DOHH2 (cell line): Measurements from ENCODE around the gene TBC1D22A.

ENCODE experiments used
- H3F3A ChIP-seq: fragments of 200-600 bp; sonication (generic), shearing (Covaris generic); 2 replicates; pipeline ENCODE4 v1.6.0; 2016; ENCODE audit warnings: antibody characterized with exemption, mild to moderate bottlenecking; ENCODE audit not compliant: control insufficient read depth, insufficient read depth
- H3K27ac ChIP-seq: fragments of 200-600 bp; sonication (generic); 2 replicates; pipeline ENCODE4 v1.5.1; 2014; ENCODE audit warnings: low read depth, mild to moderate bottlenecking, low read length, moderate library complexity
- H3K27me3 ChIP-seq: fragments of 200-600 bp; sonication (generic); 2 replicates; pipeline ENCODE4 v1.6.1; 2014; ENCODE audit warnings: mild to moderate bottlenecking, low read length, mixed read lengths; ENCODE audit not compliant: control insufficient read depth
- H3K36me3 ChIP-seq: fragments of 200-600 bp; sonication (generic); 2 replicates; pipeline ENCODE4 v1.6.1; 2014; ENCODE audit warnings: mild to moderate bottlenecking, low read length, moderate library complexity, mixed read lengths; ENCODE audit not compliant: control insufficient read depth
- H3K4me1 ChIP-seq: fragments of 200-600 bp; sonication (generic); 2 replicates; pipeline ENCODE4 v1.6.1; 2014; ENCODE audit warnings: mild to moderate bottlenecking, low read length, mixed read lengths; ENCODE audit not compliant: control insufficient read depth
- H3K4me2 ChIP-seq: fragments of 200-600 bp; sonication (generic); 2 replicates; pipeline ENCODE4 v1.6.0; 2014; ENCODE audit warnings: mild to moderate bottlenecking, low read length, moderate library complexity
- H3K4me3 ChIP-seq: fragments of 200-600 bp; sonication (generic); 2 replicates; pipeline ENCODE4 v1.5.1; 2014; ENCODE audit warnings: mild to moderate bottlenecking, low read length, mixed read lengths
- H3K79me2 ChIP-seq: fragments of 200-600 bp; sonication (generic); 2 replicates; pipeline ENCODE4 v1.6.1; 2014; ENCODE audit warnings: mild to moderate bottlenecking, low read length, mixed read lengths; ENCODE audit not compliant: control insufficient read depth
- H3K9me2 ChIP-seq: fragments of 200-600 bp; sonication (generic); replicated peaks from 2 replicates; pipeline ENCODE4 v1.6.1; 2014; ENCODE audit warnings: mild to moderate bottlenecking, low read length, mixed read lengths; ENCODE audit not compliant: control insufficient read depth
- H3K9me3 ChIP-seq: fragments of 200-600 bp; sonication (generic); 2 replicates; pipeline ENCODE4 v1.6.1; 2014; ENCODE audit warnings: antibody characterized with exemption, low read length, mixed read lengths; ENCODE audit not compliant: control insufficient read depth, insufficient read depth
- H4K20me1 ChIP-seq: fragments of 200-600 bp; sonication (generic); 2 replicates; pipeline ENCODE4 v1.6.0; 2014; ENCODE audit warnings: low read depth, mild to moderate bottlenecking, antibody characterized with exemption, low read length, moderate library complexity; ENCODE audit not compliant: control insufficient read depth, insufficient read depth
- EZH2phosphoT487 ChIP-seq: fragments of 200-600 bp; sonication (generic); IDR thresholded peaks from 2 replicates; pipeline ENCODE4 v1.6.1; 2017; ENCODE audit warnings: borderline replicate concordance, mild to moderate bottlenecking, antibody characterized with exemption, low read length, moderate library complexity, mixed read lengths
- TF ChIP-seq, protein P1 (sequence below): fragments of 200-600 bp; sonication (generic); IDR thresholded peaks from one replicate; pipeline ENCODE4 v1.5.1; 2014; ENCODE audit warnings: antibody characterized with exemption, mild to moderate bottlenecking, low read depth, low read length; ENCODE audit not compliant: poor library complexity, severe bottlenecking

TBC1D22A gene

GRCh38 chr22:47069270-47069669 is 306.8 kb downstream of the TBC1D22A start:
- no peaks in the 10 kb centered on the region for H3K27me3 ChIP-seq
- no peak overlapping the region for H3K4me2 ChIP-seq
- no peaks in the 10 kb centered on the region for H3K9me2 ChIP-seq
- no peak overlapping the region for H3K4me3 ChIP-seq
- no peaks in the 10 kb centered on the region for H4K20me1 ChIP-seq
- no peaks in the 10 kb centered on the region for H3F3A ChIP-seq
- TF ChIP-seq, protein P1, sequence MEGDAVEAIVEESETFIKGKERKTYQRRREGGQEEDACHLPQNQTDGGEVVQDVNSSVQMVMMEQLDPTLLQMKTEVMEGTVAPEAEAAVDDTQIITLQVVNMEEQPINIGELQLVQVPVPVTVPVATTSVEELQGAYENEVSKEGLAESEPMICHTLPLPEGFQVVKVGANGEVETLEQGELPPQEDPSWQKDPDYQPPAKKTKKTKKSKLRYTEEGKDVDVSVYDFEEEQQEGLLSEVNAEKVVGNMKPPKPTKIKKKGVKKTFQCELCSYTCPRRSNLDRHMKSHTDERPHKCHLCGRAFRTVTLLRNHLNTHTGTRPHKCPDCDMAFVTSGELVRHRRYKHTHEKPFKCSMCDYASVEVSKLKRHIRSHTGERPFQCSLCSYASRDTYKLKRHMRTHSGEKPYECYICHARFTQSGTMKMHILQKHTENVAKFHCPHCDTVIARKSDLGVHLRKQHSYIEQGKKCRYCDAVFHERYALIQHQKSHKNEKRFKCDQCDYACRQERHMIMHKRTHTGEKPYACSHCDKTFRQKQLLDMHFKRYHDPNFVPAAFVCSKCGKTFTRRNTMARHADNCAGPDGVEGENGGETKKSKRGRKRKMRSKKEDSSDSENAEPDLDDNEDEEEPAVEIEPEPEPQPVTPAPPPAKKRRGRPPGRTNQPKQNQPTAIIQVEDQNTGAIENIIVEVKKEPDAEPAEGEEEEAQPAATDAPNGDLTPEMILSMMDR: no peak
- no peak for TF ChIP-seq EZH2phosphoT487
- peaks cover 8% of the 10 kb centered on the region; the same call in 1 of the 2 replicates for H3K9me3 ChIP-seq
- no peak overlapping the region for H3K27ac ChIP-seq
- peaks cover 54% of the 10 kb centered on the region for H3K36me3 ChIP-seq
- no peaks in the 10 kb centered on the region for H3K4me1 ChIP-seq
- H3K79me2 ChIP-seq: peaks cover 46% of the 10 kb centered on the region

DNA sequence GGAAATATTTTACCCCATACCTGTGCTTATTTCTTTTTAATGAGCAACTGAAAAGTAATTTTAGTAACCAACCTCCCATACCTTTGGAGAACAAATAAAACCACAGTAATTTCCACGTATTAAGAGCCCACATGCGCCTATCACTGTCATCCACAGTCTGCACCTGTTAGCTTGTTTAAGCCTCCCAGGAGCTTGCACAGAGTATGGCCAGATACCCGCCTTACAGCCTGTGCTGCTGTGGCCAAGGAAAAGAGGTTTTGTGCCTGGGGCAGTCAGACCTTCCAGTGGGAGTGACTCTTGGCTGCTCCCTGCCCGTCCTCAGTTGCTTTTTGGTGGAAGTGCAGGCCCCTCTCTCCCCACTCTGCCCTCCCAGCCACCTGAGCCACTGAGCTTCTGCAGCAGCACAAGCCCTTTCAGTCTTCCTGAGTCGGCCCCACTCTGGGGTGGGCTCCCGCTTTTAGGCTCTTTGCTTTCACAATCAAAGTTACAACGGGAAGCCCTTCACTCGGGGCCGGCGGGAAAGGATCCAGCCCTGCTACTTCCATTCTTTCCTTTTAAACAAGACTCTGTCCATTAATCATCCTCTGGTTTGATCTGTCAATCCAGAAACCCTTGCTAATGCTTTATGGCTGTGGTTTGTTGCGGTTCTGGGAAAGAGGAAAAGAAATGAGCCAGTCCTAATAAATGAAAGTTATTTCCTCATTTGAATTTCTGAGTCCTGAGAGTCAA is 308.8 kb downstream of the TBC1D22A start:
- no peaks in the 10 kb centered on the region for H3K9me2 ChIP-seq
- H3F3A ChIP-seq: no peaks in the 10 kb centered on the region
- peaks cover 52% of the 10 kb centered on the region for H3K36me3 ChIP-seq
- no peak overlapping the region for H3K4me3 ChIP-seq
- peaks cover 13% of the 10 kb centered on the region; the same call in 1 of the 2 replicates for H3K9me3 ChIP-seq
- H3K27me3 ChIP-seq: no peaks in the 10 kb centered on the region
- no peak overlapping the region for H3K27ac ChIP-seq
- H3K79me2 ChIP-seq: peaks cover 46% of the 10 kb centered on the region
- no peak for TF ChIP-seq EZH2phosphoT487
- TF ChIP-seq, protein P1: no peak
- no peaks in the 10 kb centered on the region for H3K4me1 ChIP-seq
- no peaks in the 10 kb centered on the region for H4K20me1 ChIP-seq
- H3K4me2 ChIP-seq: no peak overlapping the region

GRCh38 chr22:47071807-47072641 is 309.6 kb downstream of the TBC1D22A start:
- H3K4me2 ChIP-seq: no peak overlapping the region
- no peak for TF ChIP-seq EZH2phosphoT487
- TF ChIP-seq, protein P1: no peak
- no peaks in the 10 kb centered on the region for H3K4me1 ChIP-seq
- no peak overlapping the region for H3K4me3 ChIP-seq
- peaks cover 13% of the 10 kb centered on the region; the same call in 1 of the 2 replicates for H3K9me3 ChIP-seq
- H3K27ac ChIP-seq: no peak overlapping the region
- no peaks in the 10 kb centered on the region for H3K9me2 ChIP-seq
- H3K36me3 ChIP-seq: peaks cover 59% of the 10 kb centered on the region
- H4K20me1 ChIP-seq: no peaks in the 10 kb centered on the region
- H3F3A ChIP-seq: no peaks in the 10 kb centered on the region
- H3K79me2 ChIP-seq: peaks cover 46% of the 10 kb centered on the region
- no peaks in the 10 kb centered on the region for H3K27me3 ChIP-seq
